ENCODE measurements around the gene PSMA7.

Gene PSMA7

DNA sequence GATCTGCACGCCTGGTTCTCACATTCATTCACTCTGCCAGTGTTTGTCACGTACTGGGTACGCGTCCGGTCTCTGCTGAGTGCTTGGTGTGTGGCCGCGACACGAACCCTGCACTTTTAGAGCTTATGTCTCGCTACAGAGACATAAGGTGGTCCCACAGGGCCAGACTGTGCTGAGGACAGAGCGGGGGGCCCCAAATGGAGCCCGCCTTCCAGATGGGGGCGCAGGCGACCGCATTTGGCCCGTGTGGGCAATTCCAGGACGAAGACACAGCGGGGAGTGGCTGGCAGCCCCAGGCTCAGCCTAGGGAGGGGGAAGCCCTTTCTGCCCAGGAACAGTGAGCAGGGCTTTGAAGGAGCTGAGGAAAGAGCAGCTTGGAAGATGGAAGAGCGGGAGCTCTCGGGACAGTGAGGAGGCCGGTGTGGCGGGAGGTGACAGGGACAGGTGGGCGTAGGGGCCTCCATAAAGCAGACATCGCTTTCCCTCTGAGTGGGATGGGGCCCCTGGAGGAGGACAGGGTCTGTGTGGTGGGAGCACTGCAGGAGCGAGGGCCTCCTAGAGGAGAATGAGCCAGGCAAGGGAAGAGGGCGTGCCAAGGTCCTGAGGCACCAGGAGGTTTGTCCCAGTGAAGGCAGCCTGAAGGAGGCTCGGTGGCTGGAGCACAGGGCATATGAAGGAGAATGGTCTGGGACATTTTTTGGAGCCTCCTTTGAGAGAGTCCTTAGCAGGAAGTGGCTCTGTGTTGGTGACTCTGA lies 31.9 kb upstream of the PSMA7 start:
- peaks cover 46% of the 10 kb centered on the region for H3K36me3 ChIP-seq
- no peak for DNase-seq

DNA sequence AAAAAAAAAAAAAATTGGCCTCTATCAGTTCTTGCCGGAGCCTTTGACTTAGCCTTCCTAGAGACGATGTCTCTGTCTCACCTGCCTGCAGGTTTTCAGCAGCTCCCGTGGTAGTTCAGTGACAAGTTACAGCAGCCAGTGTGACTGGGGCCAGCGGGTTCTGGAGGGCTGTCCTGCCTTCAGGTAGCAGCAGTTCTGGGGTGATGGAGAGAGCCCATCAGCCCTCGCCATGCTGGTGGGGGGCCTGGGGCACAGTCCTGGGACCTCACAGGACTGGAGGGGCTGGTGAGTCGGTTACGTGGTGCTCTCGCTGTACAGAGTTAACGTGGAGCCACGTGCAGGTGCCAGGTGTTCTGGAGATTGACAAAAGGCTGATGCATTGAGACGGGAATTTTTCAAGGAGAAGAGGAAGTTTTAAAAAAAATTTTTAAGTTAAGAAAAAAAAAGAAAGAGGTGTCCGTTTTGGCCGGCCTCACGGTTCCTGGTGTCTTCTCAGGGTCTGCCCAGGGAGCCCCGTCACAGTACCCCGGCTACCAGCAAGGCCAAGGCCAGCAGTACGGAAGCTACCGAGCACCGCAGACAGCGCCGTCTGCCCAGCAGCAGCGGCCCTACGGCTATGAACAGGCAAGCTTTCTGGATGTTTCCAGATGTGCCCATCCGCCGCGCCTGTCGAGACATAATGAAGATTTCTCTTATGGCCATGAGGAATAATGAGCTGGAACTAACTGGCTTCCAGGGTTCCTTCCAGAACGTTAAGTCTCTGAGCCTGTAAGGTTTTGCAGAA lies 31.0 kb upstream of the PSMA7 start:
- Histone ChIP-seq H3K27me3 (ENCODE audit: insufficient read depth, low read depth, severe bottlenecking) (no peaks in the 10 kb centered on the region), H3K27ac (no peak overlapping the region), H3K36me3 (peaks cover 51% of the 10 kb centered on the region), H3K9me3 (ENCODE audit: severe bottlenecking) (no peaks in the 10 kb centered on the region), H3K4me3 (ENCODE audit: low read depth, low read length) (no peak overlapping the region)
- no peak for DNase-seq
- TF ChIP-seq, protein P1, sequence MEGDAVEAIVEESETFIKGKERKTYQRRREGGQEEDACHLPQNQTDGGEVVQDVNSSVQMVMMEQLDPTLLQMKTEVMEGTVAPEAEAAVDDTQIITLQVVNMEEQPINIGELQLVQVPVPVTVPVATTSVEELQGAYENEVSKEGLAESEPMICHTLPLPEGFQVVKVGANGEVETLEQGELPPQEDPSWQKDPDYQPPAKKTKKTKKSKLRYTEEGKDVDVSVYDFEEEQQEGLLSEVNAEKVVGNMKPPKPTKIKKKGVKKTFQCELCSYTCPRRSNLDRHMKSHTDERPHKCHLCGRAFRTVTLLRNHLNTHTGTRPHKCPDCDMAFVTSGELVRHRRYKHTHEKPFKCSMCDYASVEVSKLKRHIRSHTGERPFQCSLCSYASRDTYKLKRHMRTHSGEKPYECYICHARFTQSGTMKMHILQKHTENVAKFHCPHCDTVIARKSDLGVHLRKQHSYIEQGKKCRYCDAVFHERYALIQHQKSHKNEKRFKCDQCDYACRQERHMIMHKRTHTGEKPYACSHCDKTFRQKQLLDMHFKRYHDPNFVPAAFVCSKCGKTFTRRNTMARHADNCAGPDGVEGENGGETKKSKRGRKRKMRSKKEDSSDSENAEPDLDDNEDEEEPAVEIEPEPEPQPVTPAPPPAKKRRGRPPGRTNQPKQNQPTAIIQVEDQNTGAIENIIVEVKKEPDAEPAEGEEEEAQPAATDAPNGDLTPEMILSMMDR (IDR thresholded peaks at IDR 0.05; ENCODE audit: low read depth, low read length), result no peak

More for the DNA sequence above, 31.9 kb upstream of the PSMA7 start:
- H3K9me3 ChIP-seq (ENCODE audit: severe bottlenecking), result no peaks in the 10 kb centered on the region
- TF ChIP-seq, protein P1 (IDR thresholded peaks at IDR 0.05; ENCODE audit: low read depth, low read length), result no peak
- no peaks in the 10 kb centered on the region for H3K27me3 ChIP-seq (ENCODE audit: insufficient read depth, low read depth, severe bottlenecking)
- no peak overlapping the region for H3K27ac ChIP-seq
- no peak overlapping the region for H3K4me3 ChIP-seq (ENCODE audit: low read depth, low read length)

DNA sequence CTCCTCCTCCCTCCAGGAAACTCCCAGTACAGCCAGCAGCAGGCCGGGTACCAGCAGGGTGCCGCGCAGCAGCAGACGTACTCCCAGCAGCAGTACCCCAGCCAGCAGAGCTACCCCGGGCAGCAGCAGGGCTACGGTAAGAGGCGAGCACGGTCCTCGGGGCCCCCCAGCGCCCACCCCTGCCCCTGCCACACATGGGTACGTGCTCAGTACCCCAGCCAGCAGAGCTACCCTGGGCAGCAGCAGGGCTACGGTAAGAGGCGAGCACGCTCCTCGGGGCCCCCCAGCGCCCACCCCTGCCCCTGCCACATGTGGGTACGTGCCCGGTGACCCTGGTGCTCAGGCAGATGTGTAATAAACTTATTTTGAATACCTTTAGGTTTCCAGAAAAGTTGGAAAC lies 29.5 kb upstream of the PSMA7 start:
- Histone ChIP-seq H3K36me3 (peaks cover 55% of the 10 kb centered on the region), H3K4me3 (ENCODE audit: low read depth, low read length) (no peak overlapping the region), H3K27ac (no peak overlapping the region), H3K27me3 (ENCODE audit: insufficient read depth, low read depth, severe bottlenecking) (no peaks in the 10 kb centered on the region), H3K9me3 (ENCODE audit: severe bottlenecking) (no peaks in the 10 kb centered on the region)
- DNase-seq, result no peak
- TF ChIP-seq, protein P1 (IDR thresholded peaks at IDR 0.05; ENCODE audit: low read depth, low read length), result no peak

DNA sequence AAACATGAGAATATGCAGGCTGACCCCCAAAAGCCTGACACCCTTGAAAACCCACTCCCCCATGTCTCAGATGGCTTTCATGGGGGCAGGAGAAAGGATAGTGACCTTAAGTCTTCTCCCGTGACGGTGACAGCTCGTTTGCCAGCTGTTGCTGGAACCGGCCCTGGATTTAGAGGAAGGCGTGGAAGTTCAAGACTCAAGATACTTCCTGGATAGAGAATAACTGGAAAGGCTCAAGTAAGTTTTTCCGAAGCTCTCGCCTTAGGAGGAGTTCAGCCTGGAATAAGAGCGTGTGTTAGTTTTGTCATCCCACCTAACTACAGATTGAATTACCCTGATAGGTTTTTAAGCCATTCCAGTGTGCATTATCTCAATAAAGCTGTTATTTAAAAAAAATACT lies 28.1 kb upstream of the PSMA7 start:
- no peak overlapping the region for H3K4me3 ChIP-seq (ENCODE audit: low read depth, low read length)
- no peak for DNase-seq
- TF ChIP-seq, protein P1 (IDR thresholded peaks at IDR 0.05; ENCODE audit: low read depth, low read length), result no peak

DNA sequence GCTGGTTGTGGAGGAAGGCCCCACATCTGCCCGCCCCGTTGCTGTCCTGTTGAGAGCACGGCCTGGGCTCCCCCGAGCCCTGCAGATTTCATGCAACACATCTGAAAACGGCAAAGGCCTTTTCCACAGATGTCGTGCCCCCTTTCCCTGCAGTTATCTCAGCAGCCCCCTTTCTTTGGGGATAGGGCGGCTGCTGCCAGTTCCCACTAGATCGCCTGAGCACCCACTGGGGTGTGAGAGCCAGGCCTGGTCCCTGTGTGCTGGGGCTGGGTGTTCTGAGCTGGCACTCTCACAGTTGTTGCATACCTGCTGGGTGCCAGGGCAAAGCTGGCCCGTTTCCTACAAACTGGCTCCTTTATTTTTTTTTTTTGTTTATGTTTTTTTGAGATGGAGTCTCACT lies 27.3 kb upstream of the PSMA7 start:
- Histone ChIP-seq H3K27ac (no peak overlapping the region), H3K4me3 (ENCODE audit: low read depth, low read length) (no peak overlapping the region), H3K27me3 (ENCODE audit: insufficient read depth, low read depth, severe bottlenecking) (no peaks in the 10 kb centered on the region), H3K9me3 (ENCODE audit: severe bottlenecking) (no peaks in the 10 kb centered on the region), H3K36me3 (peaks cover 52% of the 10 kb centered on the region)
- no peak for DNase-seq
- TF ChIP-seq, protein P1 (IDR thresholded peaks at IDR 0.05; ENCODE audit: low read depth, low read length), result no peak

More for the DNA sequence above, 28.1 kb upstream of the PSMA7 start:
- no peak overlapping the region for H3K27ac ChIP-seq
- H3K9me3 ChIP-seq (ENCODE audit: severe bottlenecking), result no peaks in the 10 kb centered on the region
- no peaks in the 10 kb centered on the region for H3K27me3 ChIP-seq (ENCODE audit: insufficient read depth, low read depth, severe bottlenecking)
- H3K36me3 ChIP-seq, result peaks cover 51% of the 10 kb centered on the region

All from WERI-Rb-1 (cell line).